ENCODE data around the gene CTBP2. TPM values are rescaled to one million over a fixed set of nuclear protein-coding genes. Genes with fewer than 3 reads are reported as not detected.

Gene CTBP2
- total RNA-seq, 1 experiment from 2014 or later, result 97.2 TPM

GRCh38 chr10:125194814-125195213, 34.5 kb upstream of the CTBP2 start:
- H3K4me3 Mint-ChIP-seq (ENCODE audit: unreplicated experiment), result no peak overlapping the region
- no peak for DNase-seq
- ChIA-PET CTCF (interaction anchor here (0.5 kb wide), 1 partner anchor 733 kb away, joined by 3 read pairs; the partner anchor contains the start of gene LHPP), POLR2A (no interaction called here)
- Histone ChIP-seq H3K4me3 (ENCODE audit: low read depth, low read length) (no peak overlapping the region), H3K36me3 (ENCODE audit: control insufficient read depth, insufficient read depth, low read length) (no peaks in the 10 kb centered on the region), H3K9me3 (no peaks in the 10 kb centered on the region), H3K4me1 (no peaks in the 10 kb centered on the region), H3K27me3 (replicated peaks; ENCODE audit: control insufficient read depth, insufficient read depth, low read length) (no peaks in the 10 kb centered on the region)
- H3K27me3 Mint-ChIP-seq (ENCODE audit: insufficient read depth, unreplicated experiment), result peaks cover 5% of the 10 kb centered on the region
- TF ChIP-seq CTCF (IDR thresholded peaks at IDR 0.05; ENCODE audit: insufficient read depth in 1 of 2, low read depth in 1 of 2, low read length in 1 of 2, severe bottlenecking in 1 of 2, unreplicated experiment in 1 of 2), result no peak
- no peak overlapping the region for H3K27ac Mint-ChIP-seq (ENCODE audit: unreplicated experiment)
- H3K9me3 Mint-ChIP-seq (ENCODE audit: unreplicated experiment), result no peaks in the 10 kb centered on the region
- H3K36me3 Mint-ChIP-seq (ENCODE audit: insufficient read depth, unreplicated experiment), result no peaks in the 10 kb centered on the region
- intact Hi-C loops (cut with micrococcal nuclease; ENCODE audit: unreplicated experiment), result no loop called here
- no peaks in the 10 kb centered on the region for H3K4me1 Mint-ChIP-seq (ENCODE audit: low read depth, unreplicated experiment)
- BruUV-seq (replicated peaks), result no TSS peak

- no peak for TF ChIP-seq CTCF (IDR thresholded peaks at IDR 0.05; ENCODE audit: insufficient read depth in 1 of 2, low read depth in 1 of 2, low read length in 1 of 2, severe bottlenecking in 1 of 2, unreplicated experiment in 1 of 2)
- Histone ChIP-seq H3K36me3 (ENCODE audit: control insufficient read depth, insufficient read depth, low read length) (no peaks in the 10 kb centered on the region), H3K4me3 (ENCODE audit: low read depth, low read length) (no peak overlapping the region), H3K27me3 (replicated peaks; ENCODE audit: control insufficient read depth, insufficient read depth, low read length) (no peaks in the 10 kb centered on the region), H3K4me1 (no peaks in the 10 kb centered on the region), H3K9me3 (no peaks in the 10 kb centered on the region)
- Mint-ChIP-seq H3K4me3 (ENCODE audit: unreplicated experiment) (no peak overlapping the region), H3K27ac (ENCODE audit: unreplicated experiment) (no peak overlapping the region), H3K9me3 (ENCODE audit: unreplicated experiment) (no peaks in the 10 kb centered on the region), H3K4me1 (ENCODE audit: low read depth, unreplicated experiment) (no peaks in the 10 kb centered on the region), H3K36me3 (ENCODE audit: insufficient read depth, unreplicated experiment) (peaks cover 5% of the 10 kb centered on the region), H3K27me3 (ENCODE audit: insufficient read depth, unreplicated experiment) (peaks cover 3% of the 10 kb centered on the region)
- ChIA-PET POLR2A (no interaction called here), CTCF (no interaction called here)
- no TSS peak for BruUV-seq (replicated peaks)
- intact Hi-C loops (cut with micrococcal nuclease; ENCODE audit: unreplicated experiment), result no loop called here
- no peak for DNase-seq
Observed at GRCh38 chr10:125193306-125193877, 33.0 kb upstream of the CTBP2 start.

GRCh38 chr10:125192620-125193019, 32.3 kb upstream of the CTBP2 start:
- no TSS peak for BruUV-seq (replicated peaks)
- DNase-seq, result no peak
- no peak overlapping the region for H3K4me3 Mint-ChIP-seq (ENCODE audit: unreplicated experiment)
- peaks cover 5% of the 10 kb centered on the region for H3K36me3 Mint-ChIP-seq (ENCODE audit: insufficient read depth, unreplicated experiment)
- H3K27me3 Mint-ChIP-seq (ENCODE audit: insufficient read depth, unreplicated experiment), result peaks cover 6% of the 10 kb centered on the region
- no peaks in the 10 kb centered on the region for H3K9me3 Mint-ChIP-seq (ENCODE audit: unreplicated experiment)
- no peak overlapping the region for H3K27ac Mint-ChIP-seq (ENCODE audit: unreplicated experiment)
- CTCF ChIA-PET, result no interaction called here
- H3K27me3 ChIP-seq (replicated peaks; ENCODE audit: control insufficient read depth, insufficient read depth, low read length), result no peaks in the 10 kb centered on the region; the same call in 1 of the 2 replicates
- H3K9me3 ChIP-seq, result no peaks in the 10 kb centered on the region
- no peaks in the 10 kb centered on the region for H3K36me3 ChIP-seq (ENCODE audit: control insufficient read depth, insufficient read depth, low read length)
- H3K4me1 Mint-ChIP-seq (ENCODE audit: low read depth, unreplicated experiment), result no peaks in the 10 kb centered on the region
- TF ChIP-seq CTCF (IDR thresholded peaks at IDR 0.05; ENCODE audit: insufficient read depth in 1 of 2, low read depth in 1 of 2, low read length in 1 of 2, severe bottlenecking in 1 of 2, unreplicated experiment in 1 of 2), result no peak
- H3K4me1 ChIP-seq, result no peaks in the 10 kb centered on the region
- intact Hi-C loops (cut with micrococcal nuclease; ENCODE audit: unreplicated experiment), result no loop called here
- POLR2A ChIA-PET, result no interaction called here
- no peak overlapping the region for H3K4me3 ChIP-seq (ENCODE audit: low read depth, low read length)
